CD4-positive, alpha-beta T cell treated with Interleukin-17A for 1 hour (primary cell): ENCODE measurements around the gene SLC27A2.

ENCODE experiments used
- DNase-seq: peaks from one replicate; pipeline ENCODE4 v3.0.0-alpha.2; 2020

The SLC27A2 gene

DNA sequence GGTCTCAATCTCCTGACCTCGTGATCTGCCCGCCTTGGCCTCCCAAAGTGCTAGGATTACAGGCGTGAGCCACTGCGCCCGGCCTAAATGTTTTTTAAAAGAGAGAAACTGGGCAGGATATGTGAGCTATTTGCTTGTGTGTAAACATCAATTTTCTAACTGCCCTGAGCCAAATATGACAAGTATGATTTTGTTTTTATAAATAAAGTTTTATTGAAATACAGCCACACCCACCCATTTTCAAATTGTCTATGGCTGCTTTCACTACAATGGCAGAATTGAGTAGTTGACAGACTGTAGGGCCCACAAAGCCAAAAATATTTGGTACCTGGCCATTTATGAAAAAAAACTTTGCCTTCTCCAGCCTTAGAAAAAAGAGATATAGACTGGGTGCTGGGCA is 99.4 kb downstream of the SLC27A2 start:
- DNase-seq = no peak
